GM11168 (cell line): ENCODE data around the gene TCP11.

ENCODE experiments used
- in situ Hi-C: fragments of 300-500 bp; cut with MboI; formaldehyde crosslinking; loops from one replicate; pipeline ENCODE4 v1.12.0; 2022; ENCODE audit warnings: low sequenced_read_pairs; ENCODE audit not compliant: unreplicated experiment

TCP11 gene

DNA sequence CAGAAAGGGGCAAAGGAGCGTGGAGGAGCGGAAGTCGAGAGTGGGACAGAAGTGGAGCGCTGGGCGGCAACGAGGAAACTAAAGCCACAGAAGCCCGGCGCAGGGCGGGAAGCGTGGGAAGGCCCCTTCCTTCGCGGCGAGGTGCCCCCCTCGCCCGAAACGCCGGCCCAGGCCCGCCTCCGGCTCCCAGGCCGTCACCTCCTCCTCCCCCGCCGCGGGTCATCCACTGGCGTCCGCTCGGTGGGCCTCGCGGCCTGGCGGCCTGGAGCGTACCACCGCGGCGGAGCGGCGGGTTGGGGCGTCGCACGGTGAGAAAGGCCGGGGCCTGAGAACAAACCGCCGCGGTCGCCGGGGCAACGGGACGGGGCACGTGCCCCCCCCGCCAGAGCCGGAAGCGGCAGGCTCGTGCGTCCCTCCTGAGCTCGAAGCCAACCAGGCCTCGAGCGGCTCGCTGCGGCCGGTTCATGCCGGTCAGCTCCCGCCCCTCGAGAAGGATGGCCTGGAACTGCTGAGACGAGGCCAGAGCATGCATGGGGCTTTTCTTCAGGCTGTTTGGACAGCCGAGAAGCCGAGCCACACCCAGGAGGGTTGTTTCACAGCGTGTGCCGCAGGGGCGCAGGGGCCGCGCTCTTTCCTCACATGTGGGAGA is at the start of gene TCP11:
TCP11 (minus strand) TSS at position 333 of the 649 bp plus-strand sequence. CDS start 469 bp downstream, outside the sequence.
- in situ Hi-C loops = loop anchor here (5.0 kb wide), 1 partner anchor 154 kb away; no protein-coding TSS in a partner anchor

DNA sequence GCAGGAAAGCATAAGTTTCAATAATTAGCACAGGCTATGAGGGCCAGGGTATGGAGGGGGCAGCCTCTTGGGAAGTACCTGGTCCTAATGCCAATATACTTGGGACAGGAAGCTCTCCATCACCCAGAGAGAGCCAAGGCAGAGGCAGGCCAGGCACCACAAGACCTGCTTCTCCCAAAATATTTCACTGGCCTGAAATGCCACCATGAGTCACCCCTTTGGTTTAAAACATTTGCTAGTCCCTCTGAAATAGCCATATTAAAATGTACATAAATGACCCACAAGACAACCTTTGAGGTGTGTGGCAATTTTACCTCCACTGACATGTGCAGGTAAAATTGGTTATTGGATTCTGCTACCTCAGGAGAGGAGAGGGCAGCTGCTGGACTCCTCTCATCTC is 49.2 kb upstream of the TCP11 start:
- in situ Hi-C loops = no loop called here

GRCh38 chr6:35188886-35189285 is 47.7 kb upstream of the TCP11 start:
- in situ Hi-C loops = no loop called here

DNA sequence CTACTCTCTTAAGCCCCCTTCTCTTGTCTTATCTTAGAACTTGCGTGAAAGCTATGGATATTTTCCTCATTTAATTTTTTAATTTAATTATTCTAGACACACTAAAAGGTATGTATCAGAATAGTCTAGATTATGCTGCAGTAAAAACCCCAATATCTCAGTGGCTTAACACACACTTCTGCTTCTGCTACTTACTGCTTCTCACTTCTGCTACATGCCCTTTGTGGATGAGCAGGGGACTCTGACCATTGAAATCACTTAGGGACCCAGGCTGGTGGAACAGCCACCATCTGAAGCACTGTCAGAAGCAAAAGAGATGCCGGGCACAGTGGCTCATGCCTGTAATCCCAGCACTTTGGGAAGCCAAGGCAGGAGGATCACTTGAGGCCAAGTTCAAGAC is 45.4 kb upstream of the TCP11 start:
- in situ Hi-C loops = no loop called here

DNA sequence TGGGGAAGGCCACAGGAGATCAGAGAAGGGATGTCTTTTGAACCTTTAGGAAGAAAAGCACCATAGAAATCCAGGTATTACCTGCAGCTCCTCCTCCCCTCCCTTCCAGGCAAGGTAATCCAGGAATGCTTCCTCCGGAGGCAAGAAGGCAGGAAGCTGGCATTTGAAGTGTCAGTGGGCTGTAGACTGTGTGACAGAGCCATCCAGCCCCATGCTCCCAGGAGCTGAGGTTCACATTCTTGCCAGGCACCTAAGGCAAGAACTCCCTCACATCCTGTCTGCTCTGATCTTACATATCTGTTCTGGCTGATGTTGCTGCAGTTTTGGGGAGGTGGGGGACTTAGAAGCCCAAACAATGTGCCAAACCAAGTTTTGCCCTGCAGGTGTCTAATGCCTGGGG is 44.8 kb upstream of the TCP11 start:
- in situ Hi-C loops = no loop called here

- in situ Hi-C loops = no loop called here
These were observed 44.2 kb upstream of the TCP11 start for GRCh38 chr6:35185302-35185681.

GRCh38 chr6:35184580-35185301 is 43.6 kb upstream of the TCP11 start:
- in situ Hi-C loops = no loop called here

DNA sequence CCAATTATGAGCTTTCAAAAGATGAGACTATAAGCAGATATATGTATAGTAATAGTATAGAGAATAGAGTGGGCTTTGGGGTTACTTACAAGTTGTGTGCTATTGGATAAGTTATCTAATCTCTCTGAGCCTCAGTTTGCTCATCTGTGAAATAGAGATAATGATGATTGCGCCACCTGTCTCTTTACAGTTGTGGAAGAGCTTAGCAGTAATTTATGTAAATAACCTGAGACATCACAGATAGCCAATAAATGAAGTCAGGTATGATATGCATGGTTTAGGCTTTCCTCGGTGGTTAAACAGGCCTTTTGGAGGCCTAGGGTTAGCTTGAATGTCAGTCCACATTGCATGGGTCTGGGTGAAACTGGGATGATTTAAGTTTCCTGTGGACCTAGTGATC is 42.8 kb upstream of the TCP11 start:
- in situ Hi-C loops = no loop called here

GRCh38 chr6:35183281-35183680 is 42.1 kb upstream of the TCP11 start:
- in situ Hi-C loops = no loop called here

GRCh38 chr6:35181933-35182612 is 40.9 kb upstream of the TCP11 start:
- in situ Hi-C loops = no loop called here

GRCh38 chr6:35181308-35181932 is 40.3 kb upstream of the TCP11 start:
- in situ Hi-C loops = no loop called here

DNA sequence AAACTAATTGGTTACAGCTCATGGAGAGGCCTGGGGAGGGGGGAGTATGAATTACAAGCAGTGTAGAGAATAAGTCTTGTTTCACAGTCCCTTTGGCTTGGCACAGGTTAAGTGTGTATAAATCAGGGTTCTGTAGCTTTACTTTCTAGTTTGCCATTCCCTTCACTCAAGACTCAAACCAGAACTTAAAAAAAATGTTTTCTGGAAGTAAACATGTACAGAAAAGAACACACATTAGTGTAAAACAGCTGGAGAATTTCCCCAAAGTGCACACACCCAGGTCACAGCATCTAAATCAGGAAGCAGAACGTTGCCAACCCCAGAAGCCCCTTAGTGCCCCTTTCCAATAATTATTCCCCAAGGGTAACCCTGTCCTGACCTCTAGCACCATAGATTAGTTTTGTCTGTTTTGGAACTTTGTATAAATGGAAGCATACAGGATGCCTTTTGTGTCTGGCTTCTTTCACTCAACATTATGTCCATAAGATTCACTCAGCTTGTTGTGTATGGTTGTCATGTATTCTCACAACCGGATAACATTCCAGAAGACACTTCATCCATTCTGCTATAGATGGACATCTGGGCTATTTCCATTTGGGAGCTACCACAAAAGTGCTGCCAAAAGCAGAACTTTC is 38.9 kb upstream of the TCP11 start:
- in situ Hi-C loops = no loop called here

- in situ Hi-C loops = no loop called here
These were observed 38.0 kb upstream of the TCP11 start for GRCh38 chr6:35178932-35179832.

DNA sequence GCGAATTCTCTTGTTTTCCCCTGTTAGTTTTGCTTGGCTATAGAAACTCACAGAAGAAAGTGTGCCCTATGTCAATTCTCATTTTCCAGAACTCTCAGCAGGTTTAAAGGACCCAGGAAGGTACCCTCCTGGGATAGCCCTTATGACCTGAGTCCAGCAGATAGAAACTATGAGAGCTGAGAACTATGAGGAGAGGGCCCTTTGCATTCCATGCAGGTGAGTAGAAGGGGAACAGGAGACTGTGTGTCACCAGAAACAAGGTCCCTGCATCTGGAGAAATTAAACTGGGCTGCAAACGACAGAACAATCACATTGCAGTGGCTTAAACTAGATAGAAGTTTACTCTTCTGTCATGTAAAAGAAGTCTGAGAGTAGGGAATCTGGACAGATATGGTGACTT is 36.9 kb upstream of the TCP11 start:
- in situ Hi-C loops = no loop called here

GRCh38 chr6:35177596-35177995 is 36.5 kb upstream of the TCP11 start:
- in situ Hi-C loops = no loop called here

- in situ Hi-C loops = no loop called here
These were observed 36.0 kb upstream of the TCP11 start for GRCh38 chr6:35177157-35177556.

- in situ Hi-C loops = no loop called here
These were observed 35.3 kb upstream of the TCP11 start for GRCh38 chr6:35176301-35177024.

- in situ Hi-C loops = no loop called here
These were observed 33.4 kb upstream of the TCP11 start for GRCh38 chr6:35174501-35174900.

- in situ Hi-C loops = no loop called here
These were observed 32.9 kb upstream of the TCP11 start for GRCh38 chr6:35174088-35174434.
